Glomerular visceral epithelial cell (primary cell): ENCODE measurements around the gene CELF4.

Experiments
- DNase-seq: peaks from one replicate; pipeline ENCODE4 v3.0.0-alpha.2; 2016; ENCODE audit errors: extremely low spot score

Gene CELF4

DNA sequence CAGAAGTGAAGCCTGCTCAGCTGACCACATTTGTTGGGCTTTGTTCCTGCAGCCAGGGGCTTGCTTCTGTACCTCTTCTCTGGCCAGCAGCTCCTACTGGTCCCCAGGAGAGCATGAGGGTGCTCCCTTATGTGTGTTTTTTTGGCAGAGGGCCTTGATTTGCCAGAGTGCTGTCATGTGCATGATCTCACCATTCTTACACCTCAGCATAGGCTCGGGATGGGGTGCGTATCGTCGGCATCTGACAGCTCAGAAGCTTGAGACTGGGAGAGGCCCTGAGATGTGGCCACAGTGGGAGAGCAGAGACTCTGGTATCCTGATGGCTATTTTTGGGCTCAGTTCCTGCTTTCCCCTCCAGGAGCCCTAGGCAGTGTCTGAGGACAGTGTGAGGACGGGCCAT, 71.2 kb downstream of the CELF4 start:
- no peak for DNase-seq

DNA sequence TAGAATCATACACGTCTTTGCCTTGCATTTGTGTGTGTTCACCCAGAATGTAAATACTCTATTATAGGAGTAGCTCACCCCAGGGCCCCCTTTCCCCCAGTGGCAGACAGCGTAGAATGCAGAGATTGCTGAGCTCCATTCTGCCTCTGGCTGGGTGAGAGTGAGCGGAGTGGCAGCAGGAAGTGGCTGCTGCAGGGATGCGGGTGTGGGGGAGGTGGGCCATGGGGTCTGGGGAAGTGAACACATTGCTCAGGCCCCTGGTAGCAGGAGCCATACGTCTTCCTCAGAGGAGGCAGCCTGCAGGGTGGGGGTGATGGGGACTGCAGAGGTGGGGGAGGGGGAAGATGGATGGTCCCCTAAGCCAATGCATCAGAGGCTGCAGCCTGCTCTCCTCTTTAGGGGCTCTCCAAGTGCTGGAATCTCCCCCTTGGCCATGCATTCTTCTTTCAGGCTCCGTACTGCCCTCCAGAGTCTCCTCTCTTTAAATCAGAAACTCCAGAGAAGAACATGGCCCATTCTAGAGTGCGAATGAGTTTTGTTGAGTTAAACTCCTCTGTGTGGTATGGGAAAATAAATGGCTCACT, 72.2 kb downstream of the CELF4 start:
- DNase-seq = no peak

DNA sequence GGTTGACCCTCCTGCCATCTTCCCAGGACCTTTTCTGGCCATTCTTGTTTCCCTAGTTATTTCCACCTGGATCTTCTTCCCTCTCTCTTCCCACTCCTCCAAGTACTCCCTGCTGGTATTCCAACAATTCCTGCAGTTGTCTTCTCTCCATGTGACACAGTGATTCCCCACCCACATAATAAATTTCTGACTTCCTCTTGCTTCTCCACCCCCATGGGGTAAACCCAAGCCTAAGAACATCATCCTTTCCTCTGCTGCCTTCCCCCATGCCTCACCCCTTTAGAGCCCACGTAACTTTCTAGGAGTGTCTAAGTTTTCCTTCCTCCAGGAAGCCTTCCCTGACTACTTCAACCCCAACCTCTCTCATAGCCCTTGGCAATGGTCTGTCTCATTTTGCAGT, 72.6 kb downstream of the CELF4 start:
- no peak for DNase-seq

DNA sequence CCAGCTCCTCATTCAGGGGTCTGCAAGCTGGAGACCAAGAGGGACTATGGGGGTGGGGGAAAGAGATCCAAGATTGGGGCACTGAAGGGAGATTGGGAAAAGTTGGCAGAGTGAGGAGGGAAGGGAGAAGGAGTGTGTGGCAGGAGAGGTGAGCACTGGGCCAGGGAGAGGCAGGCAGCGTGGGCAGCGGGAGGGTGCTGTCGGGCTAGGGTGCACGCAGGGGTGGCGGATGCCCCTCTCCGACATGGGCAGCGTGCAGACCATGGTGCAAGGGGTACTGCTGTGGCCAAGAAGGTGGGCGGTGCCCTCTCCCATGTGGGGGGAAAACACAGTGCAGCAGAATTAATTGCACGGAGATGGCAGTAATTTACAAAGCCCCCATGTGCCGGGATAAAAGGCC, 74.1 kb downstream of the CELF4 start:
- no peak for DNase-seq

DNA sequence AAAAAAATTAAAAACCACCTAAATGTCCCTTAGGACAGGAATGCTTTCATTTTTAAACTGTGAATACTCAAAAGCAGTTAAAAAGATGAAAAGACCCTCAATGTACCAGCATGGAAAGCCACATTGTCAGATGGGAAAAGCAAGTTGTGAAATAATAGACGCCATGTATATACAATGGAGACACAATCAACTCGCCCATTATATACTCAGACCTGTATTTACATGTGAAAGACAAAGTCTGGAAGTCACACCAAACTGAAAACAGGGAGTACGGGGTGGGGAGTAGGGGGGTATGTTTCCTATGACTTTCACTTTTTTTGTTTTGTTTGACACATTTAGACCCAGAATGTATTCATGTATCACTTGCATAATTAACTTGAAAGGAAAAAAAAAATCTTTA, 75.6 kb downstream of the CELF4 start:
- DNase-seq = no peak

DNA sequence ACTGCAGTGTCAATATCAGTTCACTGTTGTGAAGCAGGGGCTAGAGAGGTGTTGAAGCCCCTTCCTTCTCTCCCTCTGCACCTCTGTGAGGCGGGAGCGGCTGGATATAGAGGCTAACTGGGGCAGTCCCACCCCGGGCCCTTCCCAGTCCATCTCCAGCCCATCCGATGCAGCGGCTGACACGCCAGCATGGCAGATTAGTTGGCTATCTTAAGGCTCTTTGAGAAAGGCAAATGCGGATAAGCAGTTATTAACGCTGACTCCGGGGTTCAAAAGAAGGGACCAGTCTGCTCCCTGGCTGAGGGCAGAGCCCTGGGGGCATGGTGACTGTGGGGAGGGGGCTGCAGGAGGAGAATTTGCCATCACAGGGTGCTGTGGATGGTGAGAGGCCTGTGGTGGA, 76.6 kb downstream of the CELF4 start:
- no peak for DNase-seq

DNA sequence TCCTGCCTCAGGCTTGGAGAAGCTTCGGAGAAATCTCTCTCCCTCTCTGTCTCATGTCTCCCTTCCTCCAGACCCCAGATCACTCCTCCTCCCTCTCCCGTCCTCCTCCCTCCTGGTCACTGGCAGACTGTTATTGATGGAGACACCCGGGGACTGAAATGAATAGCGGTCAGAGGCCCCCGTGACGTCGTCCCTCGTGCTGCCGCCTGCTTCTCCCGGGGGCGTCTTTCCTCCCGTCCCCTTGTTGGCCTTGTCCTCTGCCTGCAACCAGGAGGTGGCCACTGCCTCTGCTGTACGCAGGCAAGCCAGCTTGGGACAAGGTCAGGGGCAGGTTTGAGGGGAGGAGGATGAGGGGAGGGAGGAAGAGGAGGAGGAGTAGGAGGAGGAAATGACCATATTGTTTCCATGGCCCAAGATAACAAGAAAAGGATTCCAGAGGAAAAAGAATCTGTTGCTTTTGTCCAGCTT, 78.2 kb downstream of the CELF4 start:
- DNase-seq = no peak

DNA sequence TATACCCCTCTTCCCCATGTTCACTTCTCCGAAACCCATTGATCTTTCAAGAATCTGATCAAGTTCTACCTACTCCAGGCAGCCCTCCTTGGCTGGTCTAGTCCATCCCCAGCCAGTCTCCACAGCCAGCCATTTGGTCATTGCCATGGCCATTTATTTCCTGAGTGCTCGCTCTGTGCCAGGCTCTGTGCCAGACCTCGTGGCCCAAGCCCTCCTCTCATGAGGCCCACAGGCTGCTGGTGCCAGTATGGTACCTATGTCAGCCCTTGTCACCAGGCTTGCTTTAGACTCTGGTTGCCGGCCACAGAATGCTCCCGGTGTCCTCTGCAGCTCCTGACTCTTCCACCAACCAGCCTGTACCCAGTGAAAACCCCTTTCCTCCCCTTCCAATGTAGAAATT, 78.8 kb downstream of the CELF4 start:
- no peak for DNase-seq

DNA sequence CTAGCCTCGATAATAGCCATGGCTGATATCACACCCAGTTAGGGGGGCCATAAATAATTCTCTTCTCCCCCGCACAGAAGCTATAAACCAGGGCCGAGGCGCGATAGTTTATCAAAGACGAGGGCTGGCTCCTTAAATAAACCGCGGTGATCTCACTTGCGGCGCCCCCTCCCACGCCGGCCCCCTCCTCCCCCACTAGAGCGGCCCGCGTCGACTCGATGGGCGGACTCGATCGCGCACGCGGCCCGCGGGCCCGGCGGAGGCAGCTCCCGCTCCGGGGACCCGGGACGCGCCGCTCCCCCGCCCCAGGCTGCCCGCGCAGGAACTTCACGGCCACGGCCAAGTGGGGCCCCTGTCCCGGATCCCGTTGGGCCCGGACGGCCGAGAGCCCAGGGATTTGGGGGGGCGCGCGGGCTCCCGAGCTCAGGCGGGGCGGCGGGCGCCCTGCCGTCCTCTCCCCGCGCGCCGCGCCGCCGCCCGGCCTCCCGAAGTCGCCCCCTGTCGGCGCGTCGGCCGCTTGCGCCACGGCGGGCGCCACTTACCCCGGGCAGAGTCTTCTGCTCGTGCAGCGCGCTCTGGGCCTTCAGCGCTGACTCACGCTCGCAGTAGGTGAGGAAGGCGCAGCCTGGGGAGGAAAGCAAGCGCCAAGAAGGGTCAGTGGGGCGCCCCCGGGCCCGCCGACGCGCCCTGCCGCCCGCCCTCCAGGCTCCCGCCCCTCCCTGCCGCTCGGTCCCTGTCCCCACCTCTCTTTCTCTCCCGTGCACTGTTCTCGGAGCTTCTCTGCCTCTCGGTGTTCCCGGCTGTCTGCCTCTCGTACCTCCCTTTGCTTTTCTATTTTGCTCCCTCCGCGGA, 80.4 kb downstream of the CELF4 start:
- DNase-seq = peak; percentile 48

DNA sequence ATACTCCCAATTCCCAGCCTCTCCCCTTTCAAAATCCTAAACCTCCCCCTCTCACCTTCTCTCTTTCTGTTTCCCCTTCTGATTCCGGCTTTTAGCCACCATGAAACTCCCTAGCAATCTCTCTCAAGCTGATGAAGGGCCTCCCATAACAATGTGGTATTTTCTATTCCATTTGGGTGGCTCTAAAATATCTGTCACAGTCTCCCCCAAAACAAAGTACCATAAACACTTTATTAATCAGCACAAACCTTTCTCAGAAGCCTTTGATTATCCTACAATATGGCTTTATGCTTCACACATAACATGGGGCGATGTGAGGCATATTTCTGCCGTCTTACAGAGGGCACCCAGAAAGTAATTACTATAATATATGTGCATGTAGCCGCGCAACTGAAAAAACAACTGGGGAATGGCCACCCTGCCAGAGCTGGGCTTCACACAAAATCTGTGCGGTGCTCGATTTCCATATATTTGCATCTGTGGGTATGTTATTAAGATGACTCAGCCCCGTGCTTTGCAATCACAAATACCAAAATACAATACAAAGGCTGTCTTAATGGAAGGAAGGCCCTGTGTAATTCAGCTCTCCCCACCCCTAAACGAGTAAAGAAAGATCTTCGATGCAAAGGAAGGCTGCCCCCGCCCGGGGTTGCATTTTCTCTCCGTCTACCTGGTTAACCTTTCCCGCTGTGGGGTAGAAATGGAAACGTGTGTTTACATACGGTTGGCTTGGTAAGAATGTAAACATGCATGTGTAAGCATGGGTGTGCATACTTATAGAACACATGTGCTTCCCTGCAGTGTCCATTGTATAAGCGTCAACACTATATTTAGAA, 81.4 kb downstream of the CELF4 start:
- no peak for DNase-seq

DNA sequence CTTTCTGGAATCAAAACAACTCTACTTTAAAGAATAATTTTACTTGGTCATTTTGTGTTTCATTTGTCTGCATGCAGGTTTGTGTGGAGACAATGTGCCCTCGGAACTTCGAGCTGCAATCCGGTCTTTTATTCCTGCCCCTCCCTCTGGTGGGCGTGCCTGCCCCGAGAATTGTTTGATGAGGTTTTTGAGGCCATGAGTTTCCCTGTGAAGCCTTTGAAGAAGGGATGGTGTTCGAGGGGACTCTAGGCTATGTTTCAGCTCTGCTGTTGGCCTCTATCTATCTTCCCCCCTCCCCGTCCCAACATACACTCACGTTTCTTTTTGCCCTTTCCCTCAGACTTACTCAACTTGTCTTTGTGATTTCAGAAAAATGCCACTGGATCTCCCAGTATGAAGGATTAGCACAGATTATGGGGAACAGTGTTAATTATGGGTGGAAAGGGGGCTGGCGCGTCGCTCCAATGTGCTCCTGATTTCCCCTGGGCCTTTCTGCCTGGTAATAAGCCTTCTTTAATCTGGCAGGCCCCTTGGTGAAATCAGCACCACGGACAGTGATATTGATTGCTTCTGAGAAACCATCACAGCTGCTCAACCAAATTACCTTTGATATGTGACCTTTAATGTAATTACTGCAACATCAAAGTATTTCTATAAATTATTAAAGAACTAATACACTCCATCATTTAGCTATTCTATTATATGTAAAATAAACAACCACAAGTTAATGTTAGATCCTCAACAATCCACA, 82.2 kb downstream of the CELF4 start:
- DNase-seq = peak; percentile 7

DNA sequence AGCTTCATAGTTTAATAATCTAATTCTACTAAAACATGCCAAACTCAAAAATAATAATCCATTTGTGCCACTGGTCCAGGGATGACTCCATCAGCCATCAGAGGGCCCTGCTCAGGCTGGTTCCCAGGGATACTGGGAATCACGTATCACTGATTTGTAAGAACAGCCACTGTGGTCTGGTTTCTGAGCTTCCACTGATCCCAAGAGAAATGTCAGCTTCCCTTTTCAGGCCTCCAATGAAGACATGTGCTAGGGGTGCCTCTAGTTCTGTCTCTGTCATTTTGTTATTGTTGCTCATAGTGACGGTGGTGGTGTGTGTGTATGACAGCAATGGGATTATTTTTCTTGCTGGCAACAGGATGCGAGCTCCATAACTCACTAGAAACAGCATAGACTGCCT, 83.2 kb downstream of the CELF4 start:
- DNase-seq = no peak

DNA sequence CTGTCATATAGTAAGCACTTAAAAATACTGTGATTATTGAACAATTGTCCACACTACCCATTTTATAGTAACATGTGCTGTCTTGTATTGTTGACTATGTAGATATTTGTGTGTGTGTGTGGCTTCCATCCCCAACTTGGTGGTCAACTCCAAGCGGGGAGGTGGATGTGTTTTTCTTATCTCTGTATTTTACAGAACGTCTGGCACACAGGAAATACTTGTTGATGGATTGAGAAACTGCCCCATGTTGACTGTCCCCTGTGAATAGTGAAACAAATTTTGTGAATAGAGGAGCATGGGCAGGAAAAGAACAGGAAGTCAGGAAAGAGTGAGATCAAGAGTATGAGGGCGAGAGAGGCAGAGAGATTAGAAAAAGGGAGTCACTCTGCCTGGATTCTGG, 83.6 kb downstream of the CELF4 start:
- no peak for DNase-seq

DNA sequence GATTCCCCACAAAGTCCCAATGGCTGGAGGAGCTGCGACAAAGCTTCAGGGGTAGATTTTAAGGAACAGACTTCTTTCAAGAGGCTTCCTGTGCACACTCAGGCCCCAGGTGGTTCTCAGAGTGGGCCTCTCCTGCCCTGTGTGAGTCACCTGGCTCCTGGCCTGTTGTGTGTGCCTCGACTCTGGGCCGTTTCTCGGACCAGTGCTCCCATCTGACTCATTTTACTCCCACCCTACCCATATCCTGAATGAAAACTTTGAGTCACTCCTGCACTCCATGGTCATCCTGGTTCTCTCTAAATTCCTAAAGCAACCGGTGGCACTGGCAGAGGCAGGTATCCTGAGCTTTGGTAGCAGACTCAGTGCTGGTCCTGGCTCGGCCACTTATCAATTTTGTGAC, 84.1 kb downstream of the CELF4 start:
- DNase-seq = peak; percentile 85

DNA sequence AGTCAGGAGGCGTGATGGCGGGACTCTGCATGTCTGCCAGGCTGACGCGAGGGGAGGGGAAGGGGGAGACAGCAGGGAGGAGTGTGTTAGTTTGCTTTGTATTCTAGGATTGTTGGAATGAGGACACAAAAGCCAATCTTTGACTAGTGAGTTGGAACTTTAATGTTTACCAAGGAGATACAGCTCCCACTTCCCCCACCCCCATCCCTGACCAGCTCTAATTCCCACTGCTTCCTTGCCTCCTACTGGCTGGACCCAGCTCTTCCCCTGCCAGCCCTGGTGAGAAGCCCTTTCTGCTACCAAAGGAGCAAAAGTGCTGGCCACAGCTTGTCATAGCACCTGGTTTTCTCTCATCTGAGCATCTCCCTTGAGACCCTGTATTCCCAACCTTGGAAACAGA, 84.5 kb downstream of the CELF4 start:
- peak; percentile 59 for DNase-seq

DNA sequence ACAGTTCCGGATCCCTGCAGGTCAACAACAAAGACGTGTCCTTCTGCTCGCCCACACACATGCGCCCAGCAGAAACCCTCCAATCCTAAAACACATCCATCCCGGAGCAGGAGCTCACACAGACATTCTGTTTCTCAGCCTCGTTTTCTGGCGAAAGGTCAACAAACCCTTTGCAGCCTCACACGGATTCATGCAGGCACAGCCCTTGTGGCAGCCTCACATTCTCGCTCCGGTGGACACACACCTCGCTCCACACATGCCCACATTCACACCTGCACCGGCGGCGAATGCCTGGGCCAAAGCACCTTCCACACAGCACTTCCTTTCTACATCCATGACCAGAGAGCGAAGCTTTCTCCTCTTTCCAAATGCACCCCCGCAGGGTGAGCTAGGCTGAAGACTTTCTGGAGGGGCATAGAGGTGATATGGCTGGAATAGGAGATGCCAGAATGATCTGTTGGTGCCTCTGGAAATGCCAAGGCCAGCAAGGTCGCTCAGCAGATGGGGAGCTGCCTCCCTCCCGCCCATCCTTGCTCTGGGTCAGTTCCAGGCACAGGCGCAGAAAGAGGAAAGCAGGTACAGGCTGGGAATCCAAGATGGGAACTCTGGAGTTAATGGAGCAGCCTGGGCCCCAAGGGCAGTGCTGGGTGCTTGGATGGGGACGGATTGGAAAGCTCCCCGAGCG, 88.8 kb downstream of the CELF4 start:
- DNase-seq = no peak

DNA sequence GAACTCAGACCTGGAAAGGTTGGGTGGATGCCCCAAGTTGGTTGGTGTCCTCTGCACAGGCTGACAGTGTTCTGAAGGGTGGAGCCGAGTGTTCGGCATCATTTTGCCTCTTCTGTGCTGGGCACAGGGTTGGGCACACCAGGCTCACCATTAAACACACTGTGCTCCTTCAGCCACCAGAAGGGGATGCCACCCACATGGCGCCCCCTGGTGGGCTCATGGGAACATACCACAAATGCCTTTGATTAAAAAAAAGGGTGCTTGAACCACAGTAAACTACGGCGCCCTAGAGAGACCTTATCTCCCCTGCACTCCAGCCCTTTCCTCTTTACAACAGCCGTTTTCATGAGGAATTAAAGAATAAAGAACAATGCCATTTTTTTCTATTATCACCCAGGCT, 89.4 kb downstream of the CELF4 start:
- peak; percentile 30 for DNase-seq

DNA sequence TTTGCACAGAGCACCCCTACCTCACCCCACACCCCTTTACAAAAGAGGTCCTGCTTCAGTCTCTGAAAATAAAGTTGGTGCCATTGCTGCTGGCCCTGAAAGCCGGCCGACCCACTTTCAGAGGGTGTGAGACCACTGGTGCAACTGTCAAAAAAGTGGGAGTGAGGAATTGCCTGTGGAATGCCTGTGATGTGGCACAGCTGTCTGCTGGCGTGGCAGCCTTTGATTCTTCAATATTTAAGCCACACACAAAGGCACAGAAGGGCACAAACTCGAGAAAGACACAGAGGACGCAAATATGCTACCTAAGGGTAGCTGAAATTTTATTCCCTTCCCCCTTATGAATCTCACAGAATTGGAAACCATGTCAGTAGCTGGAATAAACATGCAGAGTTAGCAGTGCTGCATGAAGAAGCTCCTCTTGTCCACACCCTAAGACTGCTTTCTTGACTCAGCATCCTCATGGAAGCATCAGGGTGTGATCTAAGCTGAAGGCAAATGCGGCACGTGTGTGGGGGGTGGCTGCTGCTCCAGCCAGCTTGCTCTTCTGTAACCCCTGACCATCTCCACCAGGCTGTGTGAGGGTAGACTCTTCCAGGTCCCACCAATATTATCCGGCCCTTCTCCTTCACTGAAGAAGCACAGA, 92.3 kb downstream of the CELF4 start:
- no peak for DNase-seq

DNA sequence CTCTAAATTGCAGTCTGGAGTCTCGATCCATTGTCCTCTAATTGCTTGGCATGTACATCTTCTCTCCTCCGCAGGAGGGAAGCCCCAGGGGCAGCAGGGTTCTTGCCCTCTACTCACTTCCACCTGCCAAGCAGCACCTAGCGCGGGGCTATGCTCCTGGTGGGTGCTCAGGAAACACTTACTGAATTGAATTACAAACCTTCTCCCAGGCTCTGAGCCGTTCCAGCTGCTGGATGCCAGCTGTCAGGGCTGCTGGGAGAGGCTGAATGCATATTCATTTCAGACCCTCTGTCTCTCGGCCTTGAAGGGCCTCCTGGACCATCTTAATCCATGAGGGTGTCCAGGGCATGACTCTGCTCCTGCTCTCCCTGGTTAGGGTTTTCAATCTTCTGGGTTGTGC, 94.0 kb downstream of the CELF4 start:
- DNase-seq = no peak

DNA sequence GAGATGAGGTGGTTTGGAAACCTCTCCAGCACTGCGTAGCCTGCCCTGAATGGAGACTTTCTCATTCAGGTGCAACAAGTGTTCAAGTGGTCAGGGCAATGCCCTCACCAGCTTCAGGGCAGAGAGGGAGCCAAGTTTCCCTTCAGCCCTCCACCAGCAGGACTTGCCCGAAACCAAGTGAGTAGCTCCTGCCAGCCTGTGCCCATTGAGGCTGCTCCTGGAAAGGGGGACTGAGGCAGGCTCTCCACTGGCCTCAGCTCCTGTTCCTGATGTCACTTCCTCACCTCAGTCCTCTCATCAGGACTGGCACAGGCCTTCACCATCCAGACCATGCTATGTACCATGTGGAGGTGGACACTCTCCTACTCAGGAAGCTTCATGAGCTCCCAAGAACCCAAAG, 94.6 kb downstream of the CELF4 start:
- DNase-seq = no peak
